ENCODE results near the gene PKP4. TPM values are rescaled to one million over a fixed set of nuclear protein-coding genes. Genes with fewer than 3 reads are reported as not detected.

The PKP4 gene
- total and polyA plus RNA-seq, 9 of the 15 experiments (the other 6 are each of a cell fraction or from before 2014, with no cell fraction given): 24.6 to 99.1 (median 74.0) TPM

DNA sequence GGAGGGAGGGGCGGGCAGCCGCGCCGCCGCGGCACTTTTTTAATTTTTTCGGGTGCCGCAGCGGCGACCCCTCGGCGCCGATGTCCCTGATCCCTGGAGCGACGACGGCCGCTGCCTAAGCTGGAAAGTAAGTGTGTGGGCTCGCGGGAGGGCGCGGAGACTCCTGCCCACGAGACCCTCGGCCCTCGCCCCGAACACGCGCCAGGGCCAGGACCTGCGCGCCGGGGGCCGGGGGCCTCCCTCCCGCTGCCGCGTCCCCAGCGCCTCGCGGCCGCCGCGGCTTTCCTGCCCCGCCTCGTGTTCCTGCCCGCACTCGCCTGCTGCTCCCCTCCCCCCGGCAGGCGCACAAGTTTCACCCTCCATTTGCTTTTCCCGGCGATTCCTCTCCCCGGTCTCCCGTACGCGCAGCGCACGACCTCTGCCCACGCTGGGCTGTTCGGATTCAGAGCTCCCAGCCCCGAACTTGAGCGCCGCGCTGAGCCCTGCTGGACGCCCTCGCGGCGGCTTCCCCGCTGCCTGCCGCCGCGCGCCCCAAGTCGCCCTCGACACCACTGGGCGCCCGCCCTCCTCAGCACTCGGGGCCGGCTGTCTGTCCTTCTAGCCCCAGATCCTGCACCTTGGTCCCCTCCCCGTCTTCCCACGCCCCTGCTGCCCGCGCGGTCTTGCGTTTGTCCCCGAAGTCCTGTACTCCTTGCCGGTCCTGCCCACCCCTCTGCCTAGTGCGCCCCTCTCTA, 507 bp downstream of the PKP4 start (continued):
- TF ChIP-seq, protein P1, sequence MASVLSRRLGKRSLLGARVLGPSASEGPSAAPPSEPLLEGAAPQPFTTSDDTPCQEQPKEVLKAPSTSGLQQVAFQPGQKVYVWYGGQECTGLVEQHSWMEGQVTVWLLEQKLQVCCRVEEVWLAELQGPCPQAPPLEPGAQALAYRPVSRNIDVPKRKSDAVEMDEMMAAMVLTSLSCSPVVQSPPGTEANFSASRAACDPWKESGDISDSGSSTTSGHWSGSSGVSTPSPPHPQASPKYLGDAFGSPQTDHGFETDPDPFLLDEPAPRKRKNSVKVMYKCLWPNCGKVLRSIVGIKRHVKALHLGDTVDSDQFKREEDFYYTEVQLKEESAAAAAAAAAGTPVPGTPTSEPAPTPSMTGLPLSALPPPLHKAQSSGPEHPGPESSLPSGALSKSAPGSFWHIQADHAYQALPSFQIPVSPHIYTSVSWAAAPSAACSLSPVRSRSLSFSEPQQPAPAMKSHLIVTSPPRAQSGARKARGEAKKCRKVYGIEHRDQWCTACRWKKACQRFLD (CRISPR knock-in tag; IDR thresholded peaks at IDR 0.05): no peak
- TF ChIP-seq, protein P2, sequence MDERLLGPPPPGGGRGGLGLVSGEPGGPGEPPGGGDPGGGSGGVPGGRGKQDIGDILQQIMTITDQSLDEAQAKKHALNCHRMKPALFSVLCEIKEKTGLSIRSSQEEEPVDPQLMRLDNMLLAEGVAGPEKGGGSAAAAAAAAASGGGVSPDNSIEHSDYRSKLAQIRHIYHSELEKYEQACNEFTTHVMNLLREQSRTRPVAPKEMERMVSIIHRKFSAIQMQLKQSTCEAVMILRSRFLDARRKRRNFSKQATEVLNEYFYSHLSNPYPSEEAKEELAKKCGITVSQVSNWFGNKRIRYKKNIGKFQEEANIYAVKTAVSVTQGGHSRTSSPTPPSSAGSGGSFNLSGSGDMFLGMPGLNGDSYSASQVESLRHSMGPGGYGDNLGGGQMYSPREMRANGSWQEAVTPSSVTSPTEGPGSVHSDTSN (CRISPR knock-in tag; IDR thresholded peaks at IDR 0.05; ENCODE audit: low read depth): no peak
- TF ChIP-seq, protein P2 (tag; conservative IDR thresholded peaks at IDR 0.05; ENCODE audit: low read depth): no peak
- TF ChIP-seq, protein P3, sequence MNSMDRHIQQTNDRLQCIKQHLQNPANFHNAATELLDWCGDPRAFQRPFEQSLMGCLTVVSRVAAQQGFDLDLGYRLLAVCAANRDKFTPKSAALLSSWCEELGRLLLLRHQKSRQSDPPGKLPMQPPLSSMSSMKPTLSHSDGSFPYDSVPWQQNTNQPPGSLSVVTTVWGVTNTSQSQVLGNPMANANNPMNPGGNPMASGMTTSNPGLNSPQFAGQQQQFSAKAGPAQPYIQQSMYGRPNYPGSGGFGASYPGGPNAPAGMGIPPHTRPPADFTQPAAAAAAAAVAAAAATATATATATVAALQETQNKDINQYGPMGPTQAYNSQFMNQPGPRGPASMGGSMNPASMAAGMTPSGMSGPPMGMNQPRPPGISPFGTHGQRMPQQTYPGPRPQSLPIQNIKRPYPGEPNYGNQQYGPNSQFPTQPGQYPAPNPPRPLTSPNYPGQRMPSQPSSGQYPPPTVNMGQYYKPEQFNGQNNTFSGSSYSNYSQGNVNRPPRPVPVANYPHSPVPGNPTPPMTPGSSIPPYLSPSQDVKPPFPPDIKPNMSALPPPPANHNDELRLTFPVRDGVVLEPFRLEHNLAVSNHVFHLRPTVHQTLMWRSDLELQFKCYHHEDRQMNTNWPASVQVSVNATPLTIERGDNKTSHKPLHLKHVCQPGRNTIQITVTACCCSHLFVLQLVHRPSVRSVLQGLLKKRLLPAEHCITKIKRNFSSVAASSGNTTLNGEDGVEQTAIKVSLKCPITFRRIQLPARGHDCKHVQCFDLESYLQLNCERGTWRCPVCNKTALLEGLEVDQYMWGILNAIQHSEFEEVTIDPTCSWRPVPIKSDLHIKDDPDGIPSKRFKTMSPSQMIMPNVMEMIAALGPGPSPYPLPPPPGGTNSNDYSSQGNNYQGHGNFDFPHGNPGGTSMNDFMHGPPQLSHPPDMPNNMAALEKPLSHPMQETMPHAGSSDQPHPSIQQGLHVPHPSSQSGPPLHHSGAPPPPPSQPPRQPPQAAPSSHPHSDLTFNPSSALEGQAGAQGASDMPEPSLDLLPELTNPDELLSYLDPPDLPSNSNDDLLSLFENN (IDR thresholded peaks at IDR 0.05; ENCODE audit: low read depth in 2 of 2, low read length in 2 of 2): no peak
- TF ChIP-seq, protein P4, sequence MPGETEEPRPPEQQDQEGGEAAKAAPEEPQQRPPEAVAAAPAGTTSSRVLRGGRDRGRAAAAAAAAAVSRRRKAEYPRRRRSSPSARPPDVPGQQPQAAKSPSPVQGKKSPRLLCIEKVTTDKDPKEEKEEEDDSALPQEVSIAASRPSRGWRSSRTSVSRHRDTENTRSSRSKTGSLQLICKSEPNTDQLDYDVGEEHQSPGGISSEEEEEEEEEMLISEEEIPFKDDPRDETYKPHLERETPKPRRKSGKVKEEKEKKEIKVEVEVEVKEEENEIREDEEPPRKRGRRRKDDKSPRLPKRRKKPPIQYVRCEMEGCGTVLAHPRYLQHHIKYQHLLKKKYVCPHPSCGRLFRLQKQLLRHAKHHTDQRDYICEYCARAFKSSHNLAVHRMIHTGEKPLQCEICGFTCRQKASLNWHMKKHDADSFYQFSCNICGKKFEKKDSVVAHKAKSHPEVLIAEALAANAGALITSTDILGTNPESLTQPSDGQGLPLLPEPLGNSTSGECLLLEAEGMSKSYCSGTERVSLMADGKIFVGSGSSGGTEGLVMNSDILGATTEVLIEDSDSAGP (CRISPR knock-in tag; IDR thresholded peaks at IDR 0.05): 0 out of 2 replicates have a peak, but pooled peaks have one; percentile 26
- no peak for TF ChIP-seq HDAC6 (IDR thresholded peaks at IDR 0.05; ENCODE audit: low read depth, low read length)
- no peak for TF ChIP-seq ZNF589 (CRISPR knock-in tag; IDR thresholded peaks at IDR 0.05; ENCODE audit: low read depth)
- TF ChIP-seq KAT7 (CRISPR knock-in tag; IDR thresholded peaks at IDR 0.05; ENCODE audit: borderline replicate concordance): no peak
- no peak; a peak in 1 of 4 replicates for TF ChIP-seq CSDE1 (IDR thresholded peaks at IDR 0.05)
- TF ChIP-seq, protein P5, sequence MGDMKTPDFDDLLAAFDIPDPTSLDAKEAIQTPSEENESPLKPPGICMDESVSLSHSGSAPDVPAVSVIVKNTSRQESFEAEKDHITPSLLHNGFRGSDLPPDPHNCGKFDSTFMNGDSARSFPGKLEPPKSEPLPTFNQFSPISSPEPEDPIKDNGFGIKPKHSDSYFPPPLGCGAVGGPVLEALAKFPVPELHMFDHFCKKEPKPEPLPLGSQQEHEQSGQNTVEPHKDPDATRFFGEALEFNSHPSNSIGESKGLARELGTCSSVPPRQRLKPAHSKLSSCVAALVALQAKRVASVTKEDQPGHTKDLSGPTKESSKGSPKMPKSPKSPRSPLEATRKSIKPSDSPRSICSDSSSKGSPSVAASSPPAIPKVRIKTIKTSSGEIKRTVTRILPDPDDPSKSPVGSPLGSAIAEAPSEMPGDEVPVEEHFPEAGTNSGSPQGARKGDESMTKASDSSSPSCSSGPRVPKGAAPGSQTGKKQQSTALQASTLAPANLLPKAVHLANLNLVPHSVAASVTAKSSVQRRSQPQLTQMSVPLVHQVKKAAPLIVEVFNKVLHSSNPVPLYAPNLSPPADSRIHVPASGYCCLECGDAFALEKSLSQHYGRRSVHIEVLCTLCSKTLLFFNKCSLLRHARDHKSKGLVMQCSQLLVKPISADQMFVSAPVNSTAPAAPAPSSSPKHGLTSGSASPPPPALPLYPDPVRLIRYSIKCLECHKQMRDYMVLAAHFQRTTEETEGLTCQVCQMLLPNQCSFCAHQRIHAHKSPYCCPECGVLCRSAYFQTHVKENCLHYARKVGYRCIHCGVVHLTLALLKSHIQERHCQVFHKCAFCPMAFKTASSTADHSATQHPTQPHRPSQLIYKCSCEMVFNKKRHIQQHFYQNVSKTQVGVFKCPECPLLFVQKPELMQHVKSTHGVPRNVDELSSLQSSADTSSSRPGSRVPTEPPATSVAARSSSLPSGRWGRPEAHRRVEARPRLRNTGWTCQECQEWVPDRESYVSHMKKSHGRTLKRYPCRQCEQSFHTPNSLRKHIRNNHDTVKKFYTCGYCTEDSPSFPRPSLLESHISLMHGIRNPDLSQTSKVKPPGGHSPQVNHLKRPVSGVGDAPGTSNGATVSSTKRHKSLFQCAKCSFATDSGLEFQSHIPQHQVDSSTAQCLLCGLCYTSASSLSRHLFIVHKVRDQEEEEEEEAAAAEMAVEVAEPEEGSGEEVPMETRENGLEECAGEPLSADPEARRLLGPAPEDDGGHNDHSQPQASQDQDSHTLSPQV (IDR thresholded peaks at IDR 0.05): peak; percentile 73; the same call in 1 of the 2 replicates
- TF ChIP-seq ZNF586 (CRISPR knock-in tag; conservative IDR thresholded peaks at IDR 0.05): no peak
- TF ChIP-seq ZNF644 (tag; IDR thresholded peaks at IDR 0.05; ENCODE audit: low read depth): no peak
